Astrocyte (in vitro differentiated cells and primary cell): ENCODE measurements around the gene PLA2R1. TPM values are rescaled to one million over a fixed set of nuclear protein-coding genes. Genes with fewer than 3 reads are reported as not detected.

Experiments used
- DNase-seq: peaks from one replicate; pipeline ENCODE4 v3.0.0-alpha.2; 2010; ENCODE audit warnings: low read depth
- FAIRE-seq: peaks from 2 replicates; lab custom pipeline; 2011; peaks lifted over from hg19 to GRCh38; lab: Jason Lieb, UNC
- H2AFZ ChIP-seq: 2 replicates; pipeline ENCODE4 v1.6.0; 2012; ENCODE audit warnings: low read depth, low read length, inconsistent platforms
- H3K27ac ChIP-seq: 2 replicates; pipeline ENCODE4 v1.5.1; 2011; ENCODE audit warnings: low read depth, low read length, inconsistent platforms
- H3K27me3 ChIP-seq: 2 replicates; pipeline ENCODE4 v1.6.0; 2011; ENCODE audit warnings: low read length, inconsistent platforms; ENCODE audit not compliant: insufficient read depth
- H3K36me3 ChIP-seq: 2 replicates; pipeline ENCODE4 v1.5.1; 2011; ENCODE audit warnings: low read length, inconsistent platforms; ENCODE audit not compliant: insufficient read depth
- H3K4me1 ChIP-seq: 2 replicates; pipeline ENCODE4 v1.5.1; 2011; ENCODE audit warnings: low read length, inconsistent platforms; ENCODE audit not compliant: insufficient read depth
- H3K4me2 ChIP-seq: 2 replicates; pipeline ENCODE4 v1.6.0; 2012; ENCODE audit warnings: low read length, inconsistent platforms
- H3K4me3 ChIP-seq: 2 replicates; pipeline ENCODE4 v1.5.1; 2011; ENCODE audit warnings: low read depth, mild to moderate bottlenecking, low read length, inconsistent platforms; ENCODE audit not compliant: insufficient read depth
- H3K79me2 ChIP-seq: 2 replicates; pipeline ENCODE4 v1.6.0; 2012; ENCODE audit warnings: mild to moderate bottlenecking, low read length, inconsistent platforms; ENCODE audit not compliant: insufficient read depth
- H3K9ac ChIP-seq: 2 replicates; pipeline ENCODE4 v1.6.0; 2012; ENCODE audit warnings: mild to moderate bottlenecking, low read length, inconsistent platforms
- H3K9me3 ChIP-seq: 2 replicates; pipeline ENCODE4 v1.5.1; 2012; ENCODE audit warnings: low read depth, mild to moderate bottlenecking, low read length, inconsistent platforms; ENCODE audit not compliant: insufficient read depth
- H4K20me1 ChIP-seq: 2 replicates; pipeline ENCODE4 v1.6.0; 2012; ENCODE audit warnings: low read length, inconsistent platforms; ENCODE audit not compliant: insufficient read depth
- H3K27ac Mint-ChIP-seq: one replicate; pipeline ENCODE4 v1.8.0; 2021; ENCODE audit warnings: mild to moderate bottlenecking, mixed read lengths; ENCODE audit not compliant: unreplicated experiment
- H3K27me3 Mint-ChIP-seq: one replicate; pipeline ENCODE4 v1.8.0; 2021; ENCODE audit warnings: low read depth, mixed read lengths; ENCODE audit not compliant: unreplicated experiment
- H3K36me3 Mint-ChIP-seq: one replicate; pipeline ENCODE4 v1.8.0; 2021; ENCODE audit warnings: low read depth, mixed read lengths; ENCODE audit not compliant: unreplicated experiment
- H3K4me1 Mint-ChIP-seq: one replicate; pipeline ENCODE4 v1.8.0; 2021; ENCODE audit warnings: low read depth, mixed read lengths; ENCODE audit not compliant: unreplicated experiment
- H3K4me3 Mint-ChIP-seq: one replicate; pipeline ENCODE4 v1.8.0; 2021; ENCODE audit warnings: mild to moderate bottlenecking, moderate library complexity, mixed read lengths; ENCODE audit not compliant: unreplicated experiment
- H3K9me3 Mint-ChIP-seq: one replicate; pipeline ENCODE4 v1.8.0; 2021; ENCODE audit warnings: mild to moderate bottlenecking, mixed read lengths; ENCODE audit not compliant: unreplicated experiment
- EZH2 ChIP-seq: IDR thresholded peaks from 2 replicates; pipeline ENCODE4 v1.6.1; 2012; ENCODE audit warnings: mild to moderate bottlenecking, low read length, inconsistent platforms; ENCODE audit not compliant: insufficient read depth
- total RNA-seq: library from RNA; stranded (reverse); gene quantifications from 2 replicates; pipeline ENCODE4 v1.2.1, GENCODE V29; 2021
- TF ChIP-seq, protein P1 (sequence below): IDR thresholded peaks from 2 replicates; pipeline ENCODE4 v1.5.1; 2011; ENCODE audit warnings: low read depth, mild to moderate bottlenecking, inconsistent platforms, low read length, moderate library complexity; ENCODE audit not compliant: insufficient read depth

Gene PLA2R1
- total RNA-seq, 1 donor from 2014 or later: 7.1 TPM

DNA sequence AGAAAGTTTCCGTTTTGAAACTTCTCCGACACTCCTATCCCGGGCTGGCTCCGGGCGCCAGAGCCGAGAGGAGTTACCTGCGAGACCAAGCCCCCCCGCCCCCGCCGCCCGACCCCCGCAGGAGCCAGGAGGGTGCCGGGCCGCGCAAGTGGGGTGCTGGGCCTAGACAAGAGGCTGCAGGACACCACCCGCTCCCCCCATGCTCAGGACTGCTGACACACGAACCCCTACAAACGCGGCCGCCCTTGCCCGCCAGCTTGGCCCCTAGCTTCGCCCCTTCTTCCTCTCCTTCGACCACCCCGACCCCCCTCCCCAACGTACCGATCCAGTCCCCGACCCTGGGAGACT lies 497 bp downstream of the PLA2R1 start:
- Histone ChIP-seq H3K36me3 (no peaks in the 10 kb centered on the region), H3K9ac (peak overlapping the region; percentile 71), H3K4me1 (peaks cover 11% of the 10 kb centered on the region), H3K9me3 (no peaks in the 10 kb centered on the region), H3K4me2 (peak overlapping the region; percentile 92), H2AFZ (peak overlapping the region; percentile 98), H3K4me3 (peak overlapping the region; percentile 73), H3K27ac (no peak overlapping the region), H4K20me1 (peaks cover 21% of the 10 kb centered on the region), H3K79me2 (peaks cover 30% of the 10 kb centered on the region), H3K27me3 (no peaks in the 10 kb centered on the region)
- H3K36me3 Mint-ChIP-seq: peaks cover 15% of the 10 kb centered on the region
- no peak for TF ChIP-seq EZH2
- TF ChIP-seq, protein P1, sequence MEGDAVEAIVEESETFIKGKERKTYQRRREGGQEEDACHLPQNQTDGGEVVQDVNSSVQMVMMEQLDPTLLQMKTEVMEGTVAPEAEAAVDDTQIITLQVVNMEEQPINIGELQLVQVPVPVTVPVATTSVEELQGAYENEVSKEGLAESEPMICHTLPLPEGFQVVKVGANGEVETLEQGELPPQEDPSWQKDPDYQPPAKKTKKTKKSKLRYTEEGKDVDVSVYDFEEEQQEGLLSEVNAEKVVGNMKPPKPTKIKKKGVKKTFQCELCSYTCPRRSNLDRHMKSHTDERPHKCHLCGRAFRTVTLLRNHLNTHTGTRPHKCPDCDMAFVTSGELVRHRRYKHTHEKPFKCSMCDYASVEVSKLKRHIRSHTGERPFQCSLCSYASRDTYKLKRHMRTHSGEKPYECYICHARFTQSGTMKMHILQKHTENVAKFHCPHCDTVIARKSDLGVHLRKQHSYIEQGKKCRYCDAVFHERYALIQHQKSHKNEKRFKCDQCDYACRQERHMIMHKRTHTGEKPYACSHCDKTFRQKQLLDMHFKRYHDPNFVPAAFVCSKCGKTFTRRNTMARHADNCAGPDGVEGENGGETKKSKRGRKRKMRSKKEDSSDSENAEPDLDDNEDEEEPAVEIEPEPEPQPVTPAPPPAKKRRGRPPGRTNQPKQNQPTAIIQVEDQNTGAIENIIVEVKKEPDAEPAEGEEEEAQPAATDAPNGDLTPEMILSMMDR: no peak
- DNase-seq: no peak
- H3K4me3 Mint-ChIP-seq: peak overlapping the region; percentile 85
- H3K27ac Mint-ChIP-seq: no peak overlapping the region
- peaks cover 11% of the 10 kb centered on the region for H3K27me3 Mint-ChIP-seq
- H3K9me3 Mint-ChIP-seq: peaks cover 8% of the 10 kb centered on the region
- H3K4me1 Mint-ChIP-seq: peaks cover 14% of the 10 kb centered on the region
- FAIRE-seq: no peak

DNA sequence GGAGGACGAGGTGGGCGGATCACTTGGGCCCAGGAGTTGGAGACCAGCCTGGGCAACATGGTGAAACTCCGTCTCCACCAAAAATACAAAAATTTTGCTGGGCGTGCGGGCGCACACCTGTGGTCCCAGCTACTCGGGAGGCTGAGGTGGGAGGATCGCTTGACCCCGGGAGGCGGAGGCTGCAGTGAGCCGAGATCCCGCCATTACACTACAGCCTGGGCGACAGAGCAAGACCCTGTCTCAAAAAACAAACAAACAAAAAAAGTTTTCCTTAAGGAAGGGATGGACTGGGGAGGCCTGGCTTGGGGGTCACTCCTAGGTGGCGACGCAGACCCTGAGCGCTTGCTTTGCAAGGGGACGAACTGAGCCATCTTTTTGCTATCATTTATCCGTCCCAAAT lies 882 bp downstream of the PLA2R1 start:
- H3K4me1 Mint-ChIP-seq: peaks cover 14% of the 10 kb centered on the region
- no peak for DNase-seq
- Histone ChIP-seq H3K4me1 (peaks cover 11% of the 10 kb centered on the region), H2AFZ (peak overlapping the region; percentile 98), H3K4me3 (peak overlapping the region; percentile 73), H3K27me3 (no peaks in the 10 kb centered on the region), H3K9me3 (no peaks in the 10 kb centered on the region), H3K4me2 (peak overlapping the region; percentile 92), H3K27ac (no peak overlapping the region), H3K9ac (peak overlapping the region; percentile 71), H3K79me2 (peaks cover 30% of the 10 kb centered on the region), H3K36me3 (no peaks in the 10 kb centered on the region), H4K20me1 (peaks cover 21% of the 10 kb centered on the region)
- FAIRE-seq: no peak
- H3K27me3 Mint-ChIP-seq: peaks cover 11% of the 10 kb centered on the region
- TF ChIP-seq EZH2: no peak
- TF ChIP-seq, protein P1: no peak
- peak overlapping the region; percentile 85 for H3K4me3 Mint-ChIP-seq
- peaks cover 15% of the 10 kb centered on the region for H3K36me3 Mint-ChIP-seq
- peaks cover 8% of the 10 kb centered on the region for H3K9me3 Mint-ChIP-seq
- no peak overlapping the region for H3K27ac Mint-ChIP-seq

DNA sequence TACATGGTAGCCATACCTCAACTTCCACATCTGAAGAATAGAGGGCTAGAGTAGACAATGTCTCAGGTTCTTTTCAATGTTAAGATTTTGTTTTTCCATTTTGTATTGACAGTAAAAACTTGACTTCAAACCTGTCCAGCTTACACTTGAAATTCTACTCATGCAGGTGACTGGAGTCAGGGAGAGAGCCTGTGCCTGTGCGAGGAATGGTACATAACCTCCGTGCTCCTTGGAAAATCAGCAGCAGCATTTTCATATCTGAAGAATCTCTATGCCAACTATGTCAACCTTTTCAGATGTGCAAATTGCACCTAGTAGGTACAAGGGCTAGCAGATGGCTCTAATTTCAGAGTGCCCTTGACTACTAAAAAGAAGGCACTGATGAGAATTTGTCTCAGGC lies 2.1 kb downstream of the PLA2R1 start:
- H3K27me3 Mint-ChIP-seq: peaks cover 11% of the 10 kb centered on the region
- Histone ChIP-seq H3K4me2 (peak overlapping the region; percentile 92), H3K9me3 (no peaks in the 10 kb centered on the region), H3K27ac (no peak overlapping the region), H3K4me3 (no peak overlapping the region), H2AFZ (no peak overlapping the region), H3K36me3 (no peaks in the 10 kb centered on the region), H4K20me1 (peaks cover 21% of the 10 kb centered on the region), H3K9ac (no peak overlapping the region), H3K4me1 (peaks cover 11% of the 10 kb centered on the region), H3K27me3 (no peaks in the 10 kb centered on the region), H3K79me2 (peaks cover 30% of the 10 kb centered on the region)
- H3K4me1 Mint-ChIP-seq: peaks cover 16% of the 10 kb centered on the region
- FAIRE-seq (no peak), DNase-seq (no peak)
- no peak for TF ChIP-seq EZH2
- TF ChIP-seq, protein P1: no peak
- peaks cover 13% of the 10 kb centered on the region for H3K36me3 Mint-ChIP-seq
- peaks cover 5% of the 10 kb centered on the region for H3K9me3 Mint-ChIP-seq
- H3K4me3 Mint-ChIP-seq: peak overlapping the region; percentile 85
- H3K27ac Mint-ChIP-seq: no peak overlapping the region
